Astrocyte of the hippocampus (primary cell): ENCODE results near the gene CCNT2.
"Not testable (repeated sequence)": the region's sequence is repeated elsewhere in the genome, so short reads cannot be mapped to it uniquely, and the experiment has no call there.

Source experiments
- DNase-seq: peaks from one replicate; pipeline ENCODE4 v3.0.0; 2011; ENCODE audit warnings: low read depth, low spot score

CCNT2 gene

DNA sequence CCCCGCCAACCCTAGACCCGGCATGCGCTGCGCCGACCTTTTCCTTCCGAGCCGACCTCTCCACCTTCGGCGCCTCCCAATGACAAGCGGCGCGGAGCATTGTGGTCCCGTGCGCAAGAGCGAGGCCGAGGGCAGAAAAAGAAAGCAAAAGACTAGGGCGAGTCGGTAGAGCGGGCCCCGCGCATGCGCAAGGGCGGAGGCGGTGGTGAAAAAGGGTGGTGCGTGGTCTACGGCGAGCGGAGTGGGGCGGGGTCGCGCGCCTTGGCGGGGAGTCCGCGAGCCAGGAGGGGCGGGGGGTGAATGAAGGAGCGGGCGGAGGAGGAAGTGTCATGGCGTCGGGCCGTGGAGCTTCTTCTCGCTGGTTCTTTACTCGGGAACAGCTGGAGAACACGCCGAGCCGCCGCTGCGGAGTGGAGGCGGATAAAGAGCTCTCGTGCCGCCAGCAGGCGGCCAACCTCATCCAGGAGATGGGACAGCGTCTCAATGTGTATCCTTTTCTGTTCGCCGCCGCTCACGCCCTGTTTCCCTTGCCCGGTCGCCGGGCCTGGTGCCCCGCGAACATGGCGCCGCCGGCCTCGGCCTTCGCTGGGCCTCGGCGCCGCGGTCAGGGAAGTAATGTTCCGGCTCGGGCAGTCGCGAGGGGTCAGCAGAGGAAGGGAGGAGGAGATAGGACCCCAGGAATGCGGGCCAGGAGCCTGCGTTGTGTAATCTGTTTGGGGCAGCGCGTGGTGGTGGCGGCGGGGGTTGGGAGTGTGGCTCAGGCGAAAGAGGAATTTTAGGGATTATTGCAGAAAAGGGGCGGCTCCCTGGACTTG is at the start of gene CCNT2:
CCNT2 (plus strand) TSS at position 297 of the 815 bp plus-strand sequence; CDS start at position 330, 33 bp downstream.
- peak; percentile 100 for DNase-seq

DNA sequence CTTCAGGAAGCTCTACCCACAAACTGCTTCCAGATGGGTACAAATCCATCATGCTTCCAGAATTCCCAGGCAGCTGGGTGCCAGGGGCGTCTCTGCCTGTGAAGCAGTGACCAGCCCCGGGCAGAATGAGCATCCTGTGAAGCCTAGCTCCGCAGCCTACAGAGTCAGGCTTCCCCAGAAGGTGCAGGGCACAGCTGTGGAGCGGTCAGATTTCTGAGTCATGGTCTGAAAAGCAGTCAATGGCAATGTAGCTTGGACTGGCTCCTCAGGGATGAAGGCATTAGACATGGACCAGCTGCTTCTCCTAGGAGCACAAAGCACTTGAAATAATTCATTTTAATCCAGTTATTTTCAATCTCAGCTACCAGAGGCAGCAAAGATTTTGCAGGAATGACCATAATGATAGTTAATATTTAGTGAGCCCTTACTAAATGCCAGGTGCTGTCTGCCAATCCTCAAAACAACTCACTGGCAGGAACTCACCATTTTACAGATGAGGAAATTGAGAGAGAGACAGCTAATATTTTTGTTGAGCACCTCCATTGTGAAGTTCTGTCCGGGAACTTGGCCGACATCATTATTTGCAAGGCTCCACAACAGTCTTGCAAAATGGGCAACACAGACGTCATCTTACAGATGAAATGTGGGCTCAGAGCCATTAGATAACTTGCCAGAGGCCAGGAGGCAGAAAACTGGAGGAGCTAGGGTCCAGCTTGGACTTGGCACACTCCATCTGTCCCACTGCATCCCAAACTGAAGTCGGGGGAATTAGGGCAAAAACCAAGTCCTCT is 48.5 kb upstream of the CCNT2 start:
- no peak for DNase-seq

DNA sequence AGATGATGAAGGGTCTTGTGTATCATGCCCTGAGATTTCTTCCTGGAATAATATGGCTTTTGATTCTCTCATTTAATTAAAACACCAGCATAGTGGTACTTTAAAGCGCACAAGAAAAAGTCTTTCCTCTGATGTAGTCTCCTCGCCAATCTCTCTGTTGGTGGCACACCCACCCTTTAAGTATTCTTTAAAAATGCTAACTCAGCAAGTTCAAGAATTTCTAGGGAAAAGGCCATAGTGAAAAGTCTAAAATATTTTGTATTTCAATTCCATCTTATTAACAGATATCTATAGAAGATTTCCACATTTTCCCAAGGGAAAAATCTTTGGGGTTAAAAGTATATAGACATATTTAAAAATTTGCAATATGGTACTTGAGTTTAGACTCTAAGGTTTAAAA is 45.5 kb upstream of the CCNT2 start:
- no peak for DNase-seq

DNA sequence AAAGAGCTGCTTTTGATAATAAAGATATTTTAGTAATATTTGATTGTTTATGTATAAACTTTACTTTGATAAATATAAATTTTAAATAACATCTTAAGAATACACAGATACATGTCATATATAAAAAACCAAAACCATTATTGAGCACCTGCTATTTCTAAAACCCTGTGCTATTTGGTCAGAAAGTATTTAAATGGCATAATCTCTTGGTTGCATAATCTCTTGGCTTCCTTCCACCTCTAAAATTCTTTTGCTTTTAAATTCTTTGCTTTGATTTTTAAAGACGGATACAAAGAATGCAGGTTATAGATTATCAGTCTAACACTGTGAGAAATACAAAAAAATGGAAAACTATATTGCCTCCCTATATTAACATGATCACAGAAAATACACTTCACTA is 43.3 kb upstream of the CCNT2 start:
- no peak for DNase-seq

DNA sequence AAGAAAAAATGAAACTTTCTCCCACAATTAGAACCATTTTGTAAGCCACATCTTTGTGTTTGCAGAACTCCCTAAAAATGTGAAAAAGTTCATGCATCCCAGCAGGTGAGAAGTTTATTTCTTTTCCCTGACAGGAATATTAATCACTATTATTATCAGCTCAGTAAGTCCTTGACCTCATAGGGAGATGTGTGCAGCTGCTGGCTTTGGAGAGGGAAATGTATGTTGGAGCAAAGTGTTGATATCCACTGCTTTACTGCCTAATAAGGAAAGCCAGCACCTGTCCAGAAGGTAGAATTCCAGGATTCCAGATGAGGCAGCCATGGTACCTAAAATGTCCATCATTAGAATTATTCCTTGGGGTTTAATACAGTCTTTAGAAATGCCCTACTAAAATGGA is 35.8 kb upstream of the CCNT2 start:
- no peak for DNase-seq

DNA sequence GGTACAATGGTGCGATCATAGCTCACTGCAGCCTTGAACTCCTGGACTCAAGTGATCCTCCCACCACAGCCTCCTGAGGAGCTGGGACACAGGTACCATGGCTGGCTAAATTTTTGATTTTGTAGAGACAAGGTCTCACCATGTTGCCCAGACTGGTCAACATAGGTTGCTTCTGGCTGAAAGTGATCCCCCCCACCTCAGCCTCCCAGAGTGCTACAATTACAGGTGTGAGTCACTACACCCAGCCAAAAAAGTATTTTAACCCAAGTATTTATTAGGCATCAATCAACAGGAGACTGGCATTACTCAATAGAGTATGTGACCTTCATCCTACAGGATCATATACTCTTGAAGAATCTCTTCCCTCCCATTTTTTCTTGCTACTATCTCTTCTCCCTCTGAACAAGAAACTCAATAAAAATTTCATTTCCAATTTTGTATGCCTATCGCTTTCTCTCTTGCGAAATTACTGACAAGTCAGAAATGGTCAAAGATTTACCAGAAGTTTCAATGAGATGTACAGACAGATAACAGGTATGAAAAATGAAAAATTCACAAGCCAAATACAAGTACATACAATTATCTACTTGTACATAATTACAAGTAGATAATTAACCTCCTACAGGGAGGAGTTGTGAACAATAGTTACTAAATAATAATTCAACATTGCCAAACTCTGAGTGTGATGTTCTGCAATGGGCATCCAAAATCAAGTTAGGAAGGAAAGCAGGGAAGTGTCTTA is 34.9 kb upstream of the CCNT2 start:
- no peak for DNase-seq

DNA sequence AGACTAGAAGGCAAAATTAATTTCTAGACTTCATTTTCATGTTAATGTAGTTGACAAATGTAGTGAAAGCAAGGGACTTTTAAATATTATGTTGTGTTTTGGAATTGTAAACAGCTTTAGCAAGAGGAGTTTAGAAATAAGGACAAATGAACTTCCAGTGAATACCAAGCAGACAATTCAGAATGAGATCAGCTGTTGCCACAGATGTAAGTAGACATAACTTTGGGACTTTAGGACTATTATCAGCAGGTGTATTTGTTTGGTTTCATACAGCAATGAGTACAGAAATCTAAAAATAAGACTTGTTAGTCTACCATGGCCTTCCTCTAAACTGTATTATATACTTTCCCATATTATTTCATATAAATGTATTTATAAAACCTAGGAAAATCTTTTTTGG is 34.2 kb upstream of the CCNT2 start:
- DNase-seq = no peak

DNA sequence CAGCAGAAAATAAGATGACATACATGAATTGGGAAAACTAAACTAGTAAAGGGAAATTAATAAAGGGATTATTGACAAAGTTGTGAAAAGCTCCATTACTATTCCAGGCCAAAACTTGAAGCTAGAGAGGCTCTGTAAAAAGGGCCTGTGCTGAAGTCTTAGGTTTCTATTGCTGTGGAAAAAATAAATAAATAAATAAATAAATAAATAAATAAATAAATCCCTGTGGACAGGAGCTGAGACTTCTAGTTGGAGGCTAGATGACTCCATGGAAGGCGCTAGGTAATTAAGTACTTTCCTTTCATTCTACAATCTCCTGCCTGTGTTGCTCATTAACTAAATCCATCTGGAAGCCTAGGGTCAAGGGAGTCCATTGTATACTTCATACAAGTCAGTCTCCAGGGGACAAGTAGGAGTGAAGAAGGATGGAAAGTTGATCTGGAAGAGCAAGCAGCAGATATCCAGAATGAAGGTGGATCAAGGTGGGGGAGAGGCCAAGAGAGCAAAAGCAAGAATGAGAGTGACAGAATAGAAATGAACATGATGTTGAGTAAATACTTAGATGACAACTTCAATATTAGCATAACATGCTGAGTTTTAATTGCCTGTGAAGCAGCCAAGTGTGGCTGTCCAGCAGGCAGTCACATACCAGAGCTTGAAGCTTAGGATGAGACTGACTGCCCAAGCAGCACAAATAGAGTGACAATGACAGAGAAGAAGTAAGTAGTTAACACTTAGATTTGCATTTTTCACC is 26.2 kb upstream of the CCNT2 start:
- no peak for DNase-seq

DNA sequence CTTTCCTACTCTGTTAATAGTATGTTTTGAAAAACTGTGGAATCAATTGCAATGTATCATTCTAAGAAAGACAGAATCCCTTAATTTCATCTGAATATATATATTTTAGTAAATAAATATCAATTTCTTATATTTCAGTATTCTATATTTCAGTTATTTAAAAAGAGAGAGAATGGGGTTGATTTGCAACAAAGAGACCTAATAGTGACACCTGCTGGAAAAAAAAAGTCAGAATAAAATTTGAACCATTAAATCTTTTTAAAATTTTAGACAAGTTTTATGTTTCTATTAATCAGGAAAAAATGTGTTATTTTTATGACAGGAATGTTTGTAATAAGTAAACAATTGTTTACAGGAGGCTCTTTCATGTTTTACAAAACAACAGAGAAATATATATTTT is 20.7 kb upstream of the CCNT2 start:
- no peak for DNase-seq

DNA sequence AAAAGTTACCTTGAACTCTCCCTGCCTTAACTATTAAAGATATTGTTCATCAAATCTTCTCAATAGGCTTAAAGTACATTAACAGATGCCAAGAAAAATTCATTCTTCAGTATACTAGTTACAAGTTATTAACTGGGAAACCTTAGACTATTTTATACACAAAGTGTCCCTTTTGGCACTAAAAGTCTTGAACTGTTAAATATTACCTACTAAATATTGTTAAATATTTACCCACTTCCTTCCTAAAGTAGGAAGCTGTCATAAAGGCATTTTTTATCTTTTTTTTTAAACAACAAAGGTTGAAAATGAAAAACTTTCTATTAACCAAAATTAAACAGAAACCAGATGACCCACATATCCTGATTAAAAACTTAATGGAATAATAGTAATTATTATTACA is 19.4 kb upstream of the CCNT2 start:
- DNase-seq = no peak

DNA sequence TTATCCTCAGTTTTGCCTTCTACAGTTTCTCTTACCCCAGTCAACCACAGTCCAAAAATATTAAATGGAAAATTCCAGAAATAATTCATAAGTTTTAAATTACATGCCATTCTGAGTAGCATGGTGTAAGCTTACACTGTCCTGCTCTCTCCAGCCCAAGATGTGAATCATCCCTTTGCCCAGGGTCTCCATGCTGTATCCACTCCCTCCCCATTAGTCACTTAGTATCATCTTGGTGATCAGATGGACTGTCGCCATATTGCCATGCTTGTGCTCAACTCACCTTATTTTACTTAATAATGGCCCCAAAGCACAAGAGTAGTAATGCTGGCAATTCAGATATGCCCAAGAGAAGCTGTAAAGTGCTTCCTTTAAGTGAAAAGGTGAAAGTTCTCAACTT is 18.5 kb upstream of the CCNT2 start:
- no peak for DNase-seq

DNA sequence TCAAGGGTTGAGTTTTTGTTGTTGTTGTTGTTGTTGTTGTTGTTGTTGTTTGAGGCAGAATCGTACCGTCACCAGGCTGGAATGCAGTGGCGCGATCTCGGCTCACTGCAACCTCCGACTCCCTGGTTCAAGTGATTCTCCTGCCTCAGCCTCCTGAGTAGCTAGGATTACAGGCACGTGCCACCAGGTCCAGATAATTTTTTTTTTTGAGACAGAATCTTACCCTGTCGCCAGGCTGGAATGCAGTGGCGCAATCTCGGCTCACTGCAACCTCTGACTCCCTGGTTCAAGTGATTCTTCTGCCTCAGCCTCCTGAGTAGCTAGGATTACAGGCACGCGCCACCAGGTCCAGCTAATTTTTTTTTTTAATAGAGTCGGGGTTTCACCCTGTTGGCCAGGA is 14.9 kb upstream of the CCNT2 start:
- not testable (repeated sequence) for DNase-seq

DNA sequence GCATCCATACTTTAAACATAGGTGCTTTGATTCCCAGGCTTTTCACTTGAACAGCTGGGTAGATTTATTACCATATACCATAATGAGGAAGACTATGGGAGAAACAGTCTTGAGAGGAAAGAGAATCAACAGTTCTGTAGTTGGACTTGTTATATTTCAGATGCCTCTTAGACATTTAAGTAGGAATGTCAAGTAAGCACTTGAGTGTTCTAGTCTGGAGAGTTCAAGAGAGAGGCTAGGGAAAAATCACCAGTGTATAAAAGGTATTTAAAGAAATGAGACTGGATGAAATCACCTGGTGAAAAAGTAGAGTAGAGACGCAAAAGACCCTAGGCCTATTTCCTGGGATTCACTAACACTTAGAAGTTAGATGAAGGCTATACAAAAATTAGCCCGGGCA is 13.5 kb upstream of the CCNT2 start:
- DNase-seq = no peak

DNA sequence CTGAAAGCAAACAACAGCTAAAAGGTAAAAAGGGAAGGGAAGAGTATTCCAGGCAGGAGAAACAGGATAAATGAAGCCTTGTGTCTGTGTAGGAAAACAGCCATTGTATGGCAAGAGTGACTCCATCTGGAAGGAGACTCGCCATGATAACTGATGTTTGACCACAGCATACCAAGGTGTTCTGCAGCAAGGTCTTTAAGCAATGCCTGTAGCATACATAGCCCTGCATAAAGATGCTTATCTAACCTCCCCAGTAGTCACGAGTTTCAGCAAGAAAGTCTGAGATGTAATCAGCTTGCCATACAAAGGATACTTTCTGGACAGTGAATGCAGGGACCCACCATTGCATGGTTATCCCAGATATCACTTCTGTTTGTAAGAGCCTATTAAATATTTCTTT is 11.9 kb upstream of the CCNT2 start:
- DNase-seq = no peak

DNA sequence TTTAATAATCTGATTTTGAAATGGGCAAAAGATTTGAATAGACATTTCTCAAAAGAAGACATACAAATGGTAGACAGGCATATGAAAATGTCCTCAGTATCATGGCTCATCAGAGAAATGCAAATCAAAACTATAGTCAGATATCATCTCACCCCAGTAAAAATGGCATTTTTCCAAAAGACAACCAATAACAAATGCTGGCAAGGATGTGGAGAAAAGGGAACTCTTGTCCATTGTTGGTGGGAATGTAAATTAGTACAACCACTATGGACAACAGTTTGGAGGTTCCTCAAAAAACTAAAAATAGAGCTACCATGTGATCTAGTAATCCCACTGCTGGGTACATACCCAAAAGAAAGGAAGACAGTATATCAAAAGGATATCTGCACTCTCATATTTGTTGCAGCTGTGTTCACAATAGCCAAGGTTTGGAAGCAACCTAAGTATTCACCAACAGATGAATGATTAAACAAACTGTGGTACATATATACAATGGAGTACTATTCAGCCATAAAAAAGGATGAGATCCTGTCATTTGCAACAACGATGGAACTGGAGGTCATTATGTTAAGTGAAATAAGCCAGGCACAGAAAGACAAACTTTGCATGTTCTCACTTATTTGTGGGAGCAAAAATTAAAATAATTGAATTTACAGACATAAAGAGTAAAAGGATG is 11.0 kb upstream of the CCNT2 start:
- DNase-seq = not testable (repeated sequence)

DNA sequence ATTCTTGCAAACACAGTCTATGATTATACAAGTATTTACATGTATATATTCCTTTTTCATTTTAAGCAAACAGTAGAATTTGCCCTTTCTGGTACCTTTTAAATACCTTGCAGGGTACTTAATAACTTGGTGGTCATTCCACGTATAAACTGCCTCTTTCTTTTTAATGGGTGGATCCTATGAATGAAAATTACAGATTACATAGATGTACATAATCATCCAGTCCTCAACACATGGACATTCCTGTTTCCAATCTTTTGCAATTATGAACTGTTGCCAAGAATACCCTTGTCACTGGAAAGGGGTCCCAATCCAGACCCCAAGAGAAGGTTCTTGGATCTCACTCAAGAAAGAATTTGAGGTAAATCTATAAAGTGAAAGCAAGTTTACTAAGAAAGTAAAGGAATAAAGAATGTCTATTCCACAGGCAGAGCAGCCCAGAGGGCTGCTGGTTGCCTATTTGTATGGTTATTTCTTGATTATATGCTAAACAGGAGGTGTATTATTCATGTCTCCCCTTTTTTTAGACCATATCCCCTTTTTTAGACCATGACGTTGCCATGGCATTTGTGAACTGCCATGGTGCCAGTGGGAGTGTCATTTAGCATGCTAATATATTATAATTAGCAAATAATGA is 7.7 kb upstream of the CCNT2 start:
- no peak for DNase-seq

DNA sequence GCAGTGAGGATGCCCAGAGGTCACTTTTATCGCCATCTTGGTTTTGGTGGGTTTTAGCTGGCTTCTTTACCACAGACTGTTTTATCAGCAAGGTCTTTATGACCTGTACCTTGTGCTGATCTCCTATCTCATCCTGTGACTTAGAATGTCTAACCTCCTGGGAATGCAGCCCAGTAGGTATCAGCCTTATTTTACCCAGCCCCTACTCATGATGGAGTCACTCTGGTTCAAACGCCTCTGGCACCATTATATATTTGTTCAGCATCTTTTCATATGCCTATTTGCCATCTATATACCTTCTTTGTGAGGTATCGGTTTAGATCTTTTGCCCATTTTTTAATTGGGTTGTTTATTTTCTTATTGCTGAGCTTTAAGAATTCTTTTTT is 7.2 kb upstream of the CCNT2 start:
- DNase-seq = no peak

DNA sequence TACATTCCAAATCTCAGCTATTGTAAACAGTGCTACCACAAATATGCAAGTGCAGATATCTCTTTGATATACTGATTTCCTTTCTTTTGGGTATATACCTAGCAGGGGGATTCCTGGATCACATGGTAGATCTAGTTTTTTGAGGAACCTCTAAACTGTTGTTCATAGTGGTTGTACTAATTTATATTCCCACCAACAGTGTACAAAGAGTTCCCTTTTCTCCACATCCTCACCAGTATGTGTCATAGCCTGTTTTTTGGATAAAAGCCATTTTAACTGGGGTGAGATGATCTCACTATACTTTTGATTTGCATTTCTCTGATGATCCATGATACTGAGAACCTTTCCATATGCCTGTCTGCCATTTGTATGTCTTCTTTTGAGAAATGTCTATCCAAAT is 6.3 kb upstream of the CCNT2 start:
- peak; percentile 50 for DNase-seq

DNA sequence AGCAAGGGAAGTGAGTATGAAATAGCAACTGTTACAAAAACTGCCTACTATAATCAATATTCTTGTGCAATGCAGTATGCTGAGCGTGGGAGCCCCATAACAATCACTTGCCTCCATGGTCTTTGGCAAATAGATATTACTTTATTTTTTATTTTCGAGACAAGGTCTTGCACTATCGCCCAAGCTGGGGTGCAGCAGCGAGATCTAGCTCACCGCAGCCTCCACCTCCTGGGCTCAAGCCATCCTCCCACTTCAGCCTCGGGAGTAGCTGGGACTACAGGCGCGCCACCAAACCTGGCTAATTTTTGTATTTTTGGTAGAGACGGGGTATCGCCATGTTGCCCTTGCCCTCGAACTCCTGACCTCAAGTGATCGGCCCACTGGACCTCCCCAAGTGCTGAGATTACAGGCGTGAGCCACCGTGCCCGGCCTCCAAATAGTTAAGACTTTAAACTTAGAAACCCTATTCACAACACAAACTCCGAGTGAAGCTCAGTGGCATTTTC is 1.2 kb upstream of the CCNT2 start:
- no peak for DNase-seq

DNA sequence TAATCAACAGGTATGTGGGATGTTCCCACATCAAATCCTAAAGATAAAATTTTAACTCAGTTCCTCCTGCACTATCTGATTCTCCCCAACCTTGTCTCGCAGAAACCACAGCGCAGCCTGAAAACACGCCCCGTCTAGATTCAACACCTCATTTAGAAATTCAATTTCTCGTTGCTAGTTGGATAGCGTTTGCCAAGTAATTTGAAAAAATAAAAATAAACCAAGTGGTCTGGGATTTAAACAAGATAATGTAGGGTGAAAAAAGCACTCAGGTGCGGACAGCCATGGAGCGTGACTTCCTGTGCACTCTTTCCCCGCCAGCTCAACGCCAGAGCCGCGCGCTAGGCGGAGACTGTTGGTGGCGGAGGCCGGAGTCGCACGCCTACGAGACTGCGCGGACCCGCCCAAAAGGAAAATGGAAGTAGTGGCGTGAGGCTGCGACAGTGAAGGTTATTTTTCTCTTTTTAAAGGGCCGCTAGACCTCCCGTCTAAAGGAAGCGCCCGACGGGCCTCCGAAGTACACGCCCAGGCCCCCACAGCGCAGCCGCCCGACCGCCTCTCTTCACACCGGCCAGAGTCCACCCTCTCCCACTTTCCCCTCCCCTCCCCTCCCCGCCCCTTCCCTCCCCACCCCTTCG is 615 bp upstream of the CCNT2 start:
- DNase-seq = no peak
